Measurements from ENCODE around the gene FOXN3. TPM values are rescaled to one million over a fixed set of nuclear protein-coding genes. Genes with fewer than 3 reads are reported as not detected.

The FOXN3 gene
- total RNA-seq, 1 experiment from 2014 or later, result 8.8 TPM

GRCh38 chr14:89406941-89407340 lies 10.1 kb downstream of the FOXN3 start:
- no peak for TF ChIP-seq SIN3A (IDR thresholded peaks at IDR 0.05; ENCODE audit: borderline replicate concordance, insufficient read depth, low read depth, low read length)
- H3K9me3 ChIP-seq (ENCODE audit: control insufficient read depth, insufficient read depth, low read depth, low read length), result no peaks in the 10 kb centered on the region
- no peaks in the 10 kb centered on the region for H3K36me3 ChIP-seq (ENCODE audit: control insufficient read depth, insufficient read depth, low read length)
- H3K27ac ChIP-seq (ENCODE audit: low read length), result no peak overlapping the region
- ChIA-PET CTCF (no interaction called here), POLR2A (no interaction called here)
- no peak overlapping the region for H3K4me3 ChIP-seq (ENCODE audit: low read depth in 2 of 2, low read length in 2 of 2)
- in situ Hi-C loops (cut with HindIII; ENCODE audit: low pct_unique_long_range_greater_than_20kb, low sequenced_read_pairs), result no loop called here
- ATAC-seq, result no peak
- H3K27me3 ChIP-seq (ENCODE audit: control insufficient read depth, insufficient read depth, low read length), result no peaks in the 10 kb centered on the region
- H3K4me1 ChIP-seq (ENCODE audit: control insufficient read depth, insufficient read depth, low read length), result no peaks in the 10 kb centered on the region
- no TSS peak for BruUV-seq (replicated peaks)
- DNase-seq (ENCODE audit: low read depth, low spot score), result no peak
- intact Hi-C loops (cut with micrococcal nuclease; ENCODE audit: unreplicated experiment), result no loop called here

- in situ Hi-C loops (cut with HindIII; ENCODE audit: low pct_unique_long_range_greater_than_20kb, low sequenced_read_pairs) (no loop called here), intact Hi-C loops (cut with micrococcal nuclease; ENCODE audit: unreplicated experiment) (no loop called here)
- BruUV-seq (replicated peaks), result no TSS peak
- no peak for TF ChIP-seq SIN3A (IDR thresholded peaks at IDR 0.05; ENCODE audit: borderline replicate concordance, insufficient read depth, low read depth, low read length)
- no peak for TF ChIP-seq CTCF (IDR thresholded peaks at IDR 0.05)
- TF ChIP-seq POLR2AphosphoS5 (IDR thresholded peaks at IDR 0.05; ENCODE audit: low read depth, low read length), result no peak
- TF ChIP-seq TCF7L2 (IDR thresholded peaks at IDR 0.05; ENCODE audit: low read depth, low read length), result no peak
- no peak for TF ChIP-seq REST (IDR thresholded peaks at IDR 0.05; ENCODE audit: insufficient read depth in 1 of 2, low read depth in 2 of 2, low read length in 1 of 2)
- ATAC-seq (no peak), DNase-seq (ENCODE audit: low read depth, low spot score) (no peak)
- Histone ChIP-seq H3K27ac (ENCODE audit: low read length) (no peak overlapping the region), H3K4me1 (ENCODE audit: control insufficient read depth, insufficient read depth, low read length) (no peaks in the 10 kb centered on the region), H3K4me3 (ENCODE audit: low read depth in 2 of 2, low read length in 2 of 2) (no peak overlapping the region), H3K27me3 (ENCODE audit: control insufficient read depth, insufficient read depth, low read length) (no peaks in the 10 kb centered on the region), H3K9me3 (ENCODE audit: control insufficient read depth, insufficient read depth, low read depth, low read length) (no peaks in the 10 kb centered on the region), H3K36me3 (ENCODE audit: control insufficient read depth, insufficient read depth, low read length) (no peaks in the 10 kb centered on the region)
- ChIA-PET CTCF (no interaction called here), POLR2A (no interaction called here)
Measured at GRCh38 chr14:89406361-89406760, 10.7 kb downstream of the FOXN3 start.

GRCh38 chr14:89405712-89406111 lies 11.3 kb downstream of the FOXN3 start:
- Histone ChIP-seq H3K36me3 (ENCODE audit: control insufficient read depth, insufficient read depth, low read length) (no peaks in the 10 kb centered on the region), H3K27me3 (ENCODE audit: control insufficient read depth, insufficient read depth, low read length) (no peaks in the 10 kb centered on the region), H3K4me3 (ENCODE audit: low read depth in 2 of 2, low read length in 2 of 2) (no peak overlapping the region), H3K27ac (ENCODE audit: low read length) (no peak overlapping the region), H3K4me1 (ENCODE audit: control insufficient read depth, insufficient read depth, low read length) (no peaks in the 10 kb centered on the region), H3K9me3 (ENCODE audit: control insufficient read depth, insufficient read depth, low read depth, low read length) (no peaks in the 10 kb centered on the region)
- intact Hi-C loops (cut with micrococcal nuclease; ENCODE audit: unreplicated experiment) (no loop called here), in situ Hi-C loops (cut with HindIII; ENCODE audit: low pct_unique_long_range_greater_than_20kb, low sequenced_read_pairs) (no loop called here)
- ChIA-PET POLR2A (no interaction called here), CTCF (no interaction called here)
- DNase-seq (ENCODE audit: low read depth, low spot score) (no peak), ATAC-seq (no peak)
- TF ChIP-seq CTCF (IDR thresholded peaks at IDR 0.05) (no peak), REST (IDR thresholded peaks at IDR 0.05; ENCODE audit: insufficient read depth in 1 of 2, low read depth in 2 of 2, low read length in 1 of 2) (no peak), SIN3A (IDR thresholded peaks at IDR 0.05; ENCODE audit: borderline replicate concordance, insufficient read depth, low read depth, low read length) (no peak), TCF7L2 (IDR thresholded peaks at IDR 0.05; ENCODE audit: low read depth, low read length) (no peak), POLR2AphosphoS5 (IDR thresholded peaks at IDR 0.05; ENCODE audit: low read depth, low read length) (no peak)
- no TSS peak for BruUV-seq (replicated peaks)
